Sigmoid colon (tissue), 7 donors: Measurements from ENCODE around the gene TRIM24. TPM values are rescaled to one million over a fixed set of nuclear protein-coding genes. Genes with fewer than 3 reads are reported as not detected.
"Not testable (repeated sequence)": the region's sequence is repeated elsewhere in the genome, so short reads cannot be mapped to it uniquely, and the experiment has no call there.

Experiments
- DNase-seq: peaks from one replicate; pipeline ENCODE4 v3.0.0-alpha.2; 2019
- H3K27ac ChIP-seq, 4 donors: fragments of 200-600 bp; sonication (generic); one replicate each; pipeline ENCODE4 v1.5.1; 2016 to 2019; ENCODE audit warnings: mild to moderate bottlenecking in 1 of 4
- H3K27me3 ChIP-seq, 3 donors: fragments of 200-600 bp; sonication (generic); one replicate each; pipeline ENCODE4 v1.5.1; 2019; ENCODE audit warnings: mild to moderate bottlenecking in 1 of 3
- H3K36me3 ChIP-seq, 4 donors: fragments of 200-600 bp; sonication (generic); one replicate each; pipeline ENCODE4 v1.5.1; 2016 to 2019
- H3K4me1 ChIP-seq, 4 donors: fragments of 200-600 bp; sonication (generic); one replicate each; pipeline ENCODE4 v1.5.1; 2017 to 2019
- H3K4me3 ChIP-seq, 4 donors: fragments of 200-600 bp; sonication (generic); one replicate each; pipeline ENCODE4 v1.5.1; 2017 to 2019; ENCODE audit warnings: mild to moderate bottlenecking in 2 of 4, moderate library complexity in 1 of 4
- H3K9me3 ChIP-seq, 4 donors: fragments of 200-600 bp in 3 of 4; sonication (generic) in 3 of 4; one replicate each; pipeline versions ENCODE4 v1.5.1 to v1.6.1; 2013 to 2019
- CTCF ChIP-seq, 4 experiments: fragments of 450-650 bp in 3 of 4; fragments of 200-600 bp in 1 of 4; IDR thresholded peaks; one replicate each; pipeline ENCODE4 v1.5.1; 2016 to 2019; ENCODE audit warnings: antibody characterized with exemption in 4 of 4, mild to moderate bottlenecking in 3 of 4, moderate library complexity in 2 of 4
- EP300 ChIP-seq, 4 donors: sonication (generic); formaldehyde crosslinking; IDR thresholded peaks; one replicate each; pipeline ENCODE4 v1.6.1; 2017; ENCODE audit warnings: antibody characterized with exemption in 4 of 4
- POLR2A ChIP-seq, 2 donors: fragments of 450-650 bp; IDR thresholded peaks; one replicate each; pipeline ENCODE4 v1.6.1; 2016; ENCODE audit warnings: antibody characterized with exemption in 2 of 2, mild to moderate bottlenecking in 2 of 2, moderate library complexity in 2 of 2
- POLR2AphosphoS5 ChIP-seq, 4 donors: sonication (generic); formaldehyde crosslinking; IDR thresholded peaks; one replicate each; pipeline ENCODE4 v1.6.1; 2017; ENCODE audit warnings: antibody characterized with exemption in 4 of 4
- WGBS, 2 donors: extraction: QIAGEN DNeasy Blood & Tissue Kit; methylation state at CpG; one replicate each; pipeline ENCODE4 v1.1.7; 2013; 5-methylcytosine and 5-hydroxymethylcytosine counted together
- intact Hi-C: fragments of 100-400 bp; cut with DNase I; formaldehyde crosslinking; loops from one replicate; pipeline ENCODE4 v1.15.1; 2023
- polyA plus RNA-seq, 3 donors: library from polyadenylated mRNA; stranded (reverse); fragments of 200-250 nt; gene quantifications; one replicate each; pipeline ENCODE4 v1.2.3, GENCODE V29; 2013
- total RNA-seq, 4 donors: library from RNA; depleted of rRNA; stranded (reverse); fragments of >200 nt; gene quantifications; one replicate each; pipeline ENCODE4 v1.1.0, GENCODE V29; 2016
- donor health status: healthy with polysubstance abuse.
- donor health status: Bipolar disorder and iron deficiency.
- donor health status: healthy.

Gene TRIM24
- total and polyA plus RNA-seq, 7 donors: 6.0 to 13.2 (median 11.4) TPM

GRCh38 chr7:138477581-138477980 lies 17.5 kb downstream of the TRIM24 start:
- H3K36me3 ChIP-seq: no peaks in the 10 kb centered on the region
- no peaks in the 10 kb centered on the region for H3K9me3 ChIP-seq
- H3K27me3 ChIP-seq: no peaks in the 10 kb centered on the region
- no peak overlapping the region for H3K27ac ChIP-seq
- 53 to 86% methylated on average over 1 of the region's 1 CpG for WGBS, 2 donors
- no peak overlapping the region for H3K4me3 ChIP-seq
- intact Hi-C loops: no loop called here
- TF ChIP-seq EP300 (IDR thresholded peaks at IDR 0.05): no peak
- TF ChIP-seq POLR2AphosphoS5 (IDR thresholded peaks at IDR 0.05): no peak
- no peak for TF ChIP-seq POLR2A (IDR thresholded peaks at IDR 0.05)
- no peak for TF ChIP-seq CTCF (IDR thresholded peaks at IDR 0.05)
- peaks cover 0 to 9% (median 0%) of the 10 kb centered on the region in 4 donors for H3K4me1 ChIP-seq
- no peak for DNase-seq

GRCh38 chr7:138478499-138478908 lies 18.4 kb downstream of the TRIM24 start:
- no peak overlapping the region for H3K27ac ChIP-seq
- H3K36me3 ChIP-seq: no peaks in the 10 kb centered on the region
- no peaks in the 10 kb centered on the region for H3K9me3 ChIP-seq
- H3K4me1 ChIP-seq: peaks cover 0 to 9% (median 0%) of the 10 kb centered on the region in 4 donors
- H3K27me3 ChIP-seq: no peaks in the 10 kb centered on the region
- TF ChIP-seq POLR2A (IDR thresholded peaks at IDR 0.05) (no peak), CTCF (IDR thresholded peaks at IDR 0.05) (no peak), POLR2AphosphoS5 (IDR thresholded peaks at IDR 0.05) (no peak), EP300 (IDR thresholded peaks at IDR 0.05) (no peak)
- H3K4me3 ChIP-seq: no peak overlapping the region
- WGBS, 2 donors: 25 to 64% methylated on average over 1 of the region's 1 CpG
- DNase-seq: no peak
- intact Hi-C loops: no loop called here

- no peaks in the 10 kb centered on the region for H3K9me3 ChIP-seq
- H3K4me3 ChIP-seq: no peak overlapping the region
- H3K36me3 ChIP-seq: no peaks in the 10 kb centered on the region
- DNase-seq: no peak
- H3K27ac ChIP-seq: no peak overlapping the region
- intact Hi-C loops: no loop called here
- H3K4me1 ChIP-seq: no peaks in the 10 kb centered on the region
- 62 to 75% methylated on average over 4 of the region's 4 CpGs for WGBS, 2 donors
- TF ChIP-seq POLR2AphosphoS5 (IDR thresholded peaks at IDR 0.05) (no peak), EP300 (IDR thresholded peaks at IDR 0.05) (no peak), POLR2A (IDR thresholded peaks at IDR 0.05) (no peak)
- no peaks in the 10 kb centered on the region for H3K27me3 ChIP-seq
These were observed 20.5 kb downstream of the TRIM24 start for GRCh38 chr7:138480527-138480926.

- Histone ChIP-seq H3K4me3 (no peak overlapping the region), H3K36me3 (no peaks in the 10 kb centered on the region), H3K27me3 (no peaks in the 10 kb centered on the region), H3K27ac (no peak overlapping the region), H3K4me1 (no peaks in the 10 kb centered on the region), H3K9me3 (no peaks in the 10 kb centered on the region)
- intact Hi-C loops: no loop called here
- 78 to 86% methylated on average over 11 of the region's 11 CpGs for WGBS, 2 donors
- no peak for TF ChIP-seq POLR2AphosphoS5 (IDR thresholded peaks at IDR 0.05)
- no peak for DNase-seq
These were observed 21.7 kb downstream of the TRIM24 start for GRCh38 chr7:138481447-138482380.

GRCh38 chr7:138483531-138483930 lies 23.5 kb downstream of the TRIM24 start:
- Histone ChIP-seq H3K36me3 (no peaks in the 10 kb centered on the region), H3K4me3 (no peak overlapping the region), H3K9me3 (no peaks in the 10 kb centered on the region), H3K27me3 (no peaks in the 10 kb centered on the region), H3K27ac (no peak overlapping the region), H3K4me1 (no peaks in the 10 kb centered on the region)
- TF ChIP-seq CTCF (IDR thresholded peaks at IDR 0.05) (no peak), POLR2A (IDR thresholded peaks at IDR 0.05) (no peak), POLR2AphosphoS5 (IDR thresholded peaks at IDR 0.05) (no peak), EP300 (IDR thresholded peaks at IDR 0.05) (no peak)
- no peak for DNase-seq
- intact Hi-C loops: no loop called here
- WGBS, 2 donors: 73 to 89% methylated on average over 2 of the region's 2 CpGs

GRCh38 chr7:138485508-138485907 lies 25.4 kb downstream of the TRIM24 start:
- H3K36me3 ChIP-seq, DNase-seq, H3K27ac ChIP-seq, H3K9me3 ChIP-seq, H3K27me3 ChIP-seq, H3K4me1 ChIP-seq, H3K4me3 ChIP-seq, intact Hi-C loops: not testable (repeated sequence)
- WGBS, 2 donors: 96 to 97% methylated on average over 1 of the region's 1 CpG

GRCh38 chr7:138489139-138489538 lies 29.1 kb downstream of the TRIM24 start:
- intact Hi-C loops, H3K4me3 ChIP-seq, H3K9me3 ChIP-seq, H3K4me1 ChIP-seq, H3K27me3 ChIP-seq, H3K27ac ChIP-seq, H3K36me3 ChIP-seq, DNase-seq: not testable (repeated sequence)
- 91% methylated on average over 6 of the region's 6 CpGs for WGBS, 2 donors
